ENCODE results near the gene PLIN3. TPM values are rescaled to one million over a fixed set of nuclear protein-coding genes. Genes with fewer than 3 reads are reported as not detected.

PLIN3 gene
- total and polyA plus RNA-seq, 2 of the 4 experiments (the other 2 are of a cell fraction) = 147 to 246 TPM

DNA sequence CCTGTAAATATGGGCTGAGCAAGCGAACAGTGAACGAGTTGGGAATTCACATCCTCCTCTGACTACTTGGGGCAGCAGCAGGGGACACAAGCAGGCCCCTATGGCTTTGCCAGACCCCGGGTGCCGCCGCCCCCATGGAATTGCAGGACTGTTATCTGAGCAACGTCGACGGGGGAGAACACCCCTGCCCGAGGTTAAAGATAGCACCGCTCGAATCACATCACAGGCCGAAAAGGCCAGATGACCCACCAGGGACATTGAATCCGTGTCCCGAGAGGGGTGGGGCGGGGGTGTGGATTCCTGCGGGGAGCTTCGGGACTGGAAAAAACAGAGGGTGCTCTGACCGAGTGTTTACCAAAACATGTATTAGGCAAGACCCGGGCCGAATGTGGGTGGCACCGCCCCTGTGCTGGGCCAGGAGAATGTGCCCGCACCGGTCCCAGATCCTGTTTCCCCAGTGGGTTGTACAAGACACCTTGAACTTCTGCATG lies 66.8 kb downstream of the PLIN3 start:
- DNase-seq = no peak
- no peak overlapping the region for H2AFZ ChIP-seq (replicated peaks; ENCODE audit: low read length, poor library complexity)
- no peak overlapping the region for H3K14ac ChIP-seq (replicated peaks; ENCODE audit: low read depth, low read length)
- no peaks in the 10 kb centered on the region for H3K27me3 ChIP-seq (ENCODE audit: control insufficient read depth, insufficient read depth, low read length)
- H3K4me2 ChIP-seq (ENCODE audit: low read depth, low read length) = no peak overlapping the region
- no peaks in the 10 kb centered on the region for H3K4me1 ChIP-seq (ENCODE audit: control insufficient read depth, insufficient read depth, low read length)
- H3K23ac ChIP-seq (ENCODE audit: low read depth, low read length) = no peak overlapping the region
- H3K4ac ChIP-seq (ENCODE audit: low read depth, low read length) = no peak overlapping the region
- TF ChIP-seq FOS (IDR thresholded peaks at IDR 0.05; ENCODE audit: low read depth, low read length) (no peak), POLR2A (IDR thresholded peaks at IDR 0.05; ENCODE audit: low read depth, low read length) (no peak), RAD21 (IDR thresholded peaks at IDR 0.05; ENCODE audit: low read length) (no peak), RCOR1 (IDR thresholded peaks at IDR 0.05; ENCODE audit: insufficient replicate concordance, low read length) (no peak), SMC3 (IDR thresholded peaks at IDR 0.05; ENCODE audit: low read depth, low read length) (no peak), MAZ (IDR thresholded peaks at IDR 0.05; ENCODE audit: borderline replicate concordance, low read depth, low read length) (no peak), BHLHE40 (IDR thresholded peaks at IDR 0.05; ENCODE audit: low read depth, low read length) (no peak), CHD1 (IDR thresholded peaks at IDR 0.05; ENCODE audit: low read depth, low read length) (no peak), NFE2L2 (IDR thresholded peaks at IDR 0.05; ENCODE audit: low read depth, low read length) (no peak), MXI1 (IDR thresholded peaks at IDR 0.05; ENCODE audit: borderline replicate concordance, low read depth, low read length) (no peak), MAFK (IDR thresholded peaks at IDR 0.05; ENCODE audit: low read depth, low read length) (no peak), RFX5 (IDR thresholded peaks at IDR 0.05; ENCODE audit: low read depth, low read length) (no peak), CEBPB (IDR thresholded peaks at IDR 0.05; ENCODE audit: low read depth, low read length) (no peak)
- TF ChIP-seq, protein P1, sequence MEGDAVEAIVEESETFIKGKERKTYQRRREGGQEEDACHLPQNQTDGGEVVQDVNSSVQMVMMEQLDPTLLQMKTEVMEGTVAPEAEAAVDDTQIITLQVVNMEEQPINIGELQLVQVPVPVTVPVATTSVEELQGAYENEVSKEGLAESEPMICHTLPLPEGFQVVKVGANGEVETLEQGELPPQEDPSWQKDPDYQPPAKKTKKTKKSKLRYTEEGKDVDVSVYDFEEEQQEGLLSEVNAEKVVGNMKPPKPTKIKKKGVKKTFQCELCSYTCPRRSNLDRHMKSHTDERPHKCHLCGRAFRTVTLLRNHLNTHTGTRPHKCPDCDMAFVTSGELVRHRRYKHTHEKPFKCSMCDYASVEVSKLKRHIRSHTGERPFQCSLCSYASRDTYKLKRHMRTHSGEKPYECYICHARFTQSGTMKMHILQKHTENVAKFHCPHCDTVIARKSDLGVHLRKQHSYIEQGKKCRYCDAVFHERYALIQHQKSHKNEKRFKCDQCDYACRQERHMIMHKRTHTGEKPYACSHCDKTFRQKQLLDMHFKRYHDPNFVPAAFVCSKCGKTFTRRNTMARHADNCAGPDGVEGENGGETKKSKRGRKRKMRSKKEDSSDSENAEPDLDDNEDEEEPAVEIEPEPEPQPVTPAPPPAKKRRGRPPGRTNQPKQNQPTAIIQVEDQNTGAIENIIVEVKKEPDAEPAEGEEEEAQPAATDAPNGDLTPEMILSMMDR (conservative IDR thresholded peaks at IDR 0.05; ENCODE audit: low read depth, low read length) = no peak
- TF ChIP-seq, protein P2, sequence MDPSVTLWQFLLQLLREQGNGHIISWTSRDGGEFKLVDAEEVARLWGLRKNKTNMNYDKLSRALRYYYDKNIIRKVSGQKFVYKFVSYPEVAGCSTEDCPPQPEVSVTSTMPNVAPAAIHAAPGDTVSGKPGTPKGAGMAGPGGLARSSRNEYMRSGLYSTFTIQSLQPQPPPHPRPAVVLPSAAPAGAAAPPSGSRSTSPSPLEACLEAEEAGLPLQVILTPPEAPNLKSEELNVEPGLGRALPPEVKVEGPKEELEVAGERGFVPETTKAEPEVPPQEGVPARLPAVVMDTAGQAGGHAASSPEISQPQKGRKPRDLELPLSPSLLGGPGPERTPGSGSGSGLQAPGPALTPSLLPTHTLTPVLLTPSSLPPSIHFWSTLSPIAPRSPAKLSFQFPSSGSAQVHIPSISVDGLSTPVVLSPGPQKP (IDR thresholded peaks at IDR 0.05; ENCODE audit: borderline replicate concordance, low read depth, low read length) = no peak
- TF ChIP-seq, protein P3, sequence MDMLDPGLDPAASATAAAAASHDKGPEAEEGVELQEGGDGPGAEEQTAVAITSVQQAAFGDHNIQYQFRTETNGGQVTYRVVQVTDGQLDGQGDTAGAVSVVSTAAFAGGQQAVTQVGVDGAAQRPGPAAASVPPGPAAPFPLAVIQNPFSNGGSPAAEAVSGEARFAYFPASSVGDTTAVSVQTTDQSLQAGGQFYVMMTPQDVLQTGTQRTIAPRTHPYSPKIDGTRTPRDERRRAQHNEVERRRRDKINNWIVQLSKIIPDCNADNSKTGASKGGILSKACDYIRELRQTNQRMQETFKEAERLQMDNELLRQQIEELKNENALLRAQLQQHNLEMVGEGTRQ (IDR thresholded peaks at IDR 0.05; ENCODE audit: low read depth, low read length) = no peak
- H3K18ac ChIP-seq (ENCODE audit: low read depth, low read length) = no peak overlapping the region
- intact Hi-C loops (cut with micrococcal nuclease) (no loop called here), dilution Hi-C loops (cut with HindIII; ENCODE audit: low sequenced_read_pairs, unreplicated experiment) (no loop called here), in situ Hi-C loops (cut with MboI; ENCODE audit: low sequenced_read_pairs) (no loop called here)
- H3K9me1 ChIP-seq (ENCODE audit: insufficient read depth, low read length) = 0 out of 2 replicates have a peak, but pooled peaks cover 3% of the 10 kb centered on the region
- H2BK5ac ChIP-seq (ENCODE audit: low read depth, low read length, poor library complexity, severe bottlenecking) = no peak overlapping the region
- no peaks in the 10 kb centered on the region for H3K9me3 ChIP-seq (ENCODE audit: control insufficient read depth, insufficient read depth, low read length)
- 60% methylated on average over 13 of the region's 23 CpGs; no CpG with 5 or more reads in 1 of the 2 experiments for WGBS, 2 experiments (ENCODE audit: extremely low coverage in 2 of 2, insufficient read length in 1 of 2)
- no peaks in the 10 kb centered on the region; the same call in 1 of the 2 replicates for H4K20me1 ChIP-seq (ENCODE audit: insufficient read depth, low read length)
- H4K8ac ChIP-seq (ENCODE audit: low read depth in 2 of 2, low read length in 2 of 2) = no peak overlapping the region
- no peak overlapping the region for H3K56ac ChIP-seq (ENCODE audit: extremely low read depth, insufficient read depth, low read length)
- H2AK9ac ChIP-seq (replicated peaks; ENCODE audit: low read depth, low read length, poor library complexity) = no peak overlapping the region
- H2AK5ac ChIP-seq (ENCODE audit: low read depth, low read length) = no peak overlapping the region
- CTCF ChIA-PET = interaction anchor here (1.4 kb wide), 1 partner anchor 9 kb away, joined by 4 read pairs; the partner anchor contains the start of gene FEM1A
- POLR2A ChIA-PET (ENCODE audit: unreplicated experiment) = no interaction called here
- no peak overlapping the region for H3K9ac ChIP-seq (ENCODE audit: low read depth, low read length)
- no peak overlapping the region for H4K91ac ChIP-seq (ENCODE audit: insufficient read depth, low read depth, low read length)
- H2BK120ac ChIP-seq (ENCODE audit: low read depth, low read length) = no peak overlapping the region
- H4K5ac ChIP-seq (ENCODE audit: low read depth, low read length) = no peak overlapping the region
- no TSS peak for BruUV-seq (replicated peaks)
- H3K79me1 ChIP-seq (ENCODE audit: low read depth in 1 of 2, low read length in 2 of 2) = peaks cover 0 to 15% of the 10 kb centered on the region in 2 experiments; a peak in 2 of 4 replicates
- H3K27ac ChIP-seq (ENCODE audit: insufficient read depth, low read length) = no peak overlapping the region
- H3K4me3 ChIP-seq (ENCODE audit: insufficient read depth, low read depth, low read length) = no peak overlapping the region
- H2BK20ac ChIP-seq (ENCODE audit: low read depth, low read length) = no peak overlapping the region
- no peak for ATAC-seq (ENCODE audit: low read depth)
- H2BK15ac ChIP-seq (ENCODE audit: low read depth, low read length) = no peak overlapping the region
- peaks cover 11% of the 10 kb centered on the region for H3K36me3 ChIP-seq (ENCODE audit: control insufficient read depth, insufficient read depth, low read length)

All from IMR-90 (cell line).